PFSK-1 (cell line): Measurements from ENCODE around the gene ENTPD7.

Experiments
- FOXP2 ChIP-seq: optimal IDR thresholded peaks from 2 replicates; pipeline ENCODE3; 2011; ENCODE audit warnings: borderline replicate concordance, control low read depth, inconsistent platforms; ENCODE audit not compliant: insufficient read depth; ENCODE audit errors: extremely low read length, extremely low read depth
- POLR2AphosphoS5 ChIP-seq: IDR thresholded peaks from 2 replicates; pipeline ENCODE4 v1.6.1; 2012; ENCODE audit warnings: low read depth, mild to moderate bottlenecking, control low read depth, low read length, moderate library complexity
- REST ChIP-seq, 2 experiments: IDR thresholded peaks; 2 replicates each; pipeline versions ENCODE4 v1.6.1 to v1.8.0; 2011 to 2012; ENCODE audit warnings: low read depth in 2 of 2, low read length in 2 of 2, control low read depth in 1 of 2, inconsistent platforms in 1 of 2, mild to moderate bottlenecking in 1 of 2, moderate library complexity in 1 of 2; ENCODE audit not compliant: insufficient read depth in 1 of 2
- SIN3A ChIP-seq: IDR thresholded peaks from 2 replicates; pipeline ENCODE4 v1.6.1; 2012; ENCODE audit warnings: mild to moderate bottlenecking, low read length, moderate library complexity, borderline replicate concordance; ENCODE audit not compliant: insufficient read depth
- TAF1 ChIP-seq: IDR thresholded peaks from 2 replicates; pipeline ENCODE4 v1.6.1; 2012; ENCODE audit warnings: low read length, control low read depth, borderline replicate concordance; ENCODE audit not compliant: insufficient read depth

The ENTPD7 gene

GRCh38 chr10:99676426-99676825 is 17.1 kb downstream of the ENTPD7 start:
- TF ChIP-seq TAF1: no peak
- no peak for TF ChIP-seq SIN3A
- no peak for TF ChIP-seq POLR2AphosphoS5
- no peak for TF ChIP-seq REST (IDR thresholded peaks at IDR 0.05; ENCODE audit: insufficient read depth in 1 of 2, low read depth in 2 of 2, low read length in 2 of 2)
- TF ChIP-seq FOXP2: no peak

- TF ChIP-seq REST (IDR thresholded peaks at IDR 0.05; ENCODE audit: insufficient read depth in 1 of 2, low read depth in 2 of 2, low read length in 2 of 2) (no peak), TAF1 (no peak), SIN3A (no peak), FOXP2 (no peak), POLR2AphosphoS5 (no peak)
These were observed 17.6 kb downstream of the ENTPD7 start for GRCh38 chr10:99676895-99677294.

- TF ChIP-seq TAF1 (no peak), SIN3A (no peak), FOXP2 (no peak), REST (IDR thresholded peaks at IDR 0.05; ENCODE audit: insufficient read depth in 1 of 2, low read depth in 2 of 2, low read length in 2 of 2) (no peak), POLR2AphosphoS5 (no peak)
These were observed 19.6 kb downstream of the ENTPD7 start for GRCh38 chr10:99678921-99679320.

GRCh38 chr10:99681553-99681952 is 22.2 kb downstream of the ENTPD7 start:
- TF ChIP-seq FOXP2: no peak
- TF ChIP-seq REST (IDR thresholded peaks at IDR 0.05; ENCODE audit: insufficient read depth in 1 of 2, low read depth in 2 of 2, low read length in 2 of 2): no peak
- no peak for TF ChIP-seq TAF1
- TF ChIP-seq POLR2AphosphoS5: no peak
- TF ChIP-seq SIN3A: no peak

GRCh38 chr10:99682032-99682431 is 22.7 kb downstream of the ENTPD7 start:
- no peak for TF ChIP-seq SIN3A
- TF ChIP-seq POLR2AphosphoS5: no peak
- TF ChIP-seq REST (IDR thresholded peaks at IDR 0.05; ENCODE audit: insufficient read depth in 1 of 2, low read depth in 2 of 2, low read length in 2 of 2): no peak
- TF ChIP-seq TAF1: no peak
- no peak for TF ChIP-seq FOXP2
